SW480 (cell line): ENCODE results near the gene MICB.
A peak's percentile ranks its signal among the peaks of the same experiment; 100 is the strongest.
"Not testable (repeated sequence)": the region's sequence is repeated elsewhere in the genome, so short reads cannot be mapped to it uniquely, and the experiment has no call there.

Experiments
- DNase-seq: peaks from one replicate; pipeline ENCODE4 v3.0.0-alpha.2; 2016; ENCODE audit warnings: low spot score

The MICB gene

GRCh38 chr6:31497531-31498476 lies at the start of gene MICB:
Gene MICB (plus strand): TSS chr6:31498145. CDS start chr6:31498194, 49 bp downstream.
- peak; percentile 89 for DNase-seq

GRCh38 chr6:31450751-31451150 lies 47.2 kb upstream of the MICB start:
- DNase-seq = no peak

- DNase-seq = no peak
Measured at GRCh38 chr6:31452859-31453258, 45.1 kb upstream of the MICB start.

- no peak for DNase-seq
Measured at GRCh38 chr6:31453259-31453658, 44.7 kb upstream of the MICB start.

GRCh38 chr6:31459864-31460263 lies 38.1 kb upstream of the MICB start:
- not testable (repeated sequence) for DNase-seq

- no peak for DNase-seq
Measured at GRCh38 chr6:31460361-31461025, 37.5 kb upstream of the MICB start.

GRCh38 chr6:31462026-31462963 lies 35.6 kb upstream of the MICB start:
- DNase-seq = peak; percentile 8

GRCh38 chr6:31462964-31463870 lies 34.7 kb upstream of the MICB start:
- DNase-seq = peak; percentile 86

GRCh38 chr6:31464252-31465184 lies 33.4 kb upstream of the MICB start:
- no peak for DNase-seq

- DNase-seq = no peak
Measured at GRCh38 chr6:31465185-31465536, 32.8 kb upstream of the MICB start.

- no peak for DNase-seq
Measured at GRCh38 chr6:31465718-31466117, 32.2 kb upstream of the MICB start.

- no peak for DNase-seq
Measured at GRCh38 chr6:31466466-31466865, 31.5 kb upstream of the MICB start.

GRCh38 chr6:31467151-31467550 lies 30.8 kb upstream of the MICB start:
- DNase-seq = no peak

GRCh38 chr6:31468311-31468710 lies 29.6 kb upstream of the MICB start:
- DNase-seq = no peak

GRCh38 chr6:31470801-31471200 lies 27.1 kb upstream of the MICB start:
- no peak for DNase-seq

- DNase-seq = no peak
Measured at GRCh38 chr6:31471711-31472110, 26.2 kb upstream of the MICB start.

- no peak for DNase-seq
Measured at GRCh38 chr6:31472259-31472658, 25.7 kb upstream of the MICB start.

GRCh38 chr6:31473244-31473643 lies 24.7 kb upstream of the MICB start:
- DNase-seq = no peak

- DNase-seq = peak; percentile 31
Measured at GRCh38 chr6:31473780-31474761, 23.9 kb upstream of the MICB start.
